ENCODE measurements around the gene UBIAD1.

- TF ChIP-seq CTCF (conservative IDR thresholded peaks at IDR 0.05; ENCODE audit: low read length) (no peak), EZH2phosphoT487 (IDR thresholded peaks at IDR 0.05; ENCODE audit: borderline replicate concordance, low read depth, low read length) (no peak)
Observed at GRCh38 chr1:11301601-11302000, 28.6 kb downstream of the UBIAD1 start.

All from OCI-LY7 (cell line).